LNCAP (cell line): Measurements from ENCODE around the gene ALPG.

Experiments
- CTCF ChIP-seq: fragments of 450-650 bp; IDR thresholded peaks from 2 replicates; pipeline ENCODE4 v1.5.1; 2017; ENCODE audit warnings: mild to moderate bottlenecking

ALPG gene

DNA sequence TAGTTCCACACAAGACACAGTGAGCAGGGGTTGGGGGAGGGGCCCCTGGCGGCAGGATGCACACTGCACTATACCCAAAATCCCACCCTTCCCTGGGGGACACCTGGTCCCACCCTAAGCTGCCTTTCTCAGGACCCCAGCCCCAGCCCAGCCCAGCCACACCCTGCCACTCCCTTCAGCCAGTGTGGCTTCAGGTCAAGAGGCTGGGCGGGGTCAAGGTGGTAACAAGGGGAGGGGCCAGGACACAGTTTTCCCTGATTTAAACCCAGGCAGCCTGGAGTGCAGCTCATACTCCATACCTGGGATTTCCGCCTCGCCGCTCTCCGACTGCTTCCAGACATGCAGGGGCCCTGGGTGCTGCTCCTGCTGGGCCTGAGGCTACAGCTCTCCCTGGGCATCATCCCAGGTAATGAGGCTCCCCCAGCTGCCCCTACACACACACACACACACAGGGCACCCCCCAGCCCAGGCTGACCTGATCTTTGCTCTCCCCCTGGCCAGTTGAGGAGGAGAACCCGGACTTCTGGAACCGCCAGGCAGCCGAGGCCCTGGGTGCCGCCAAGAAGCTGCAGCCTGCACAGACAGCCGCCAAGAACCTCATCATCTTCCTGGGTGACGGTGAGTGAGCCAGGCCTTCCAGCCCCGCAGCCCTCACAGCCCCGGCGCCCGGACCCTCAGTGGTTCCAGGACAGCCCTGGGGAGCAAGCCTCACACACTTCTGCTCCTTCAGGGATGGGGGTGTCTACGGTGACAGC lies at the start of gene ALPG:
Gene ALPG (plus strand): TSS at position 289 of the 755 bp plus-strand sequence. CDS start 51 bp downstream, at position 340.
- TF ChIP-seq CTCF = no peak

DNA sequence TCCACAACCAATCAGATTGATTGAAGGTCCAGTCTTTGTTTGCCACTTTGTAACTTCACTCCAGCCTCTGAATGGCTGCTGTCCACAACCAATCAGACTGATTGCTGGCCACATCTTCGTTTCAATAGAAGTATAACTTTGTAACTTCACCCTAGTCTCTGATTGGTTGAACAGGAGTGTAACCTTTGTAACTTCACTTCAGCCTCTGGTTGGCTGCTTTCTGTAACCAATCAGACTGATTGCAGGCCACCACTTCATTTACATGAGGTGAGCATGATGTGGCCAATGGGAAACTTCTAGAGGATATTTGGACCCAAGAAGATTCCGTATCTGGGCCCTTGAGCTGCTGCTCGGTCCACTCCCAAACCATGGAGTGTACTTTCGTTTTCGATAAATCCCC lies 45.0 kb upstream of the ALPG start:
- no peak for TF ChIP-seq CTCF

DNA sequence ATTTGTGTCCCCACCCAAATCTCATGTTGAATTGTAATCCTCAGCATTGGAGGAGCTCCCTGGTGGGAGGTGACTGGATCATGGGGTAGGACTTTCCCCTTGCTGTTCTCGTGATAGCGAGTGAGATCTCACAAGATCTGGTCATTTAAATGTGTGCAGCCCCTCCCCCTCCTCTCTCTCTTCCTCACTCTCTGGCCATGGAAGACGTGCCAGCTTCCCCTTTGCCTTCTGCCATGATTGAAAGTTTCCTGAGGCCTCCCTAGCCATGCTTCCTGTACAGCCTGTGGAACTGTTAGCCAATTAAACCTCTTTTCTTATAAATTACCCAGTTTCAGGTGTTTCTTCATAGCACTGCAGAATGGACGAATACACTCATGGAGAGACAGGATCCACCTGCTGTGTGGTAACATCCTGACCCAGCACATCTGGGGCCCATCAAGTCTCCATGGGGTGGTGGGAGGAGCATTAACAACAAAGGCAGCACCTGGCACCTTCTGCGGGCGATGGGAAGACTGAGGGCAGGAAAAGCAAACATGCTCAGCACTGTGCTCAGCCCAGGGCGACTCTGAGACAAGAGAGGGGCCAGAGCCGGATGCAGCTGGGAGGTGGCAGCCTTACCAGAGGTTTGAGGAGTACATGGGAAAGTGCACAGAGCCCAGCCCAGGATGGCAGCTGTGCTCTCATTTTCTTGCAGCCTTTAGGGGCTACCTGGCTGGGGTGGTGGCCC lies 44.3 kb upstream of the ALPG start:
- no peak for TF ChIP-seq CTCF

DNA sequence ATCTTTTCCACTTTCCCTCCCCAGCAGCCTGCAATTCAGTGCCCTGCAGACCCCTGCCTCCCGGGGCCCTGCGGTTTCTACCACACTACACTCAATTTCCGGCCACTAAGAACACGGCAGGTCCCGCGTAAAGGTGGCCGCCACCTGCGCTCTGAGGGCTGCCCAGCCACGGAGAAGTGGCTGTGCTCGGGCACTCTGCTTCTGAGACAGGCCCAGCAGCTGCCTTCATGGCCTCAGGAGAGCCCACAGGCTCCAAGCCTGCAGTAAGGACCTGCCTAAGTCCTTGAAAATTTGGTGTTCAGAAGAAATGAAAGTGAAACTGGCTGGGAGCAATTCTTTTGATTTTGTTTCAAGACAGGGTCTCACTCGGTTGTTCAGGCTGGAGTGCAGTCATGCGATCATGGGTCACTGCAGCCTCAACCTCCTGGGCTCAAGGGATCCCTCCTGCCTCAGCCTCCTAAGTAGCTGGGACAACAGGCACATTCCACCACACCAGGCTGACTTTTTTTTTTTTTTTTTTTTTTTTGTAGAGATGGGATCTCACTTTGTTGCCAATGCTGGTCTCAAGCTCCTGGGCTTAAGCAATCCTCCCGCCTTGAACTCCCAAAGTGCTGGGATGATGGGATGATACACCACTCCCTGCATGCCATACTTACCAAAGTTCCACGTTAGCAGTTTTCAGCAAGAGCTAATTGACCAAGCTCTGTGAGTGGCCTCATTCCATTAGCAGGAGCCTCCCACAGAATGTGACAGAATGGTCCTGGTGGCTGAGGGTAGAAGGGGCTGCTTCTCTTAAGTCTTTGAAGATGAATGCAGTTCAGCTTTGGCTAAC lies 42.6 kb upstream of the ALPG start:
- TF ChIP-seq CTCF = no peak

- TF ChIP-seq CTCF = peak; percentile 52
Measured at GRCh38 chr2:232365621-232366321, 40.9 kb upstream of the ALPG start.

DNA sequence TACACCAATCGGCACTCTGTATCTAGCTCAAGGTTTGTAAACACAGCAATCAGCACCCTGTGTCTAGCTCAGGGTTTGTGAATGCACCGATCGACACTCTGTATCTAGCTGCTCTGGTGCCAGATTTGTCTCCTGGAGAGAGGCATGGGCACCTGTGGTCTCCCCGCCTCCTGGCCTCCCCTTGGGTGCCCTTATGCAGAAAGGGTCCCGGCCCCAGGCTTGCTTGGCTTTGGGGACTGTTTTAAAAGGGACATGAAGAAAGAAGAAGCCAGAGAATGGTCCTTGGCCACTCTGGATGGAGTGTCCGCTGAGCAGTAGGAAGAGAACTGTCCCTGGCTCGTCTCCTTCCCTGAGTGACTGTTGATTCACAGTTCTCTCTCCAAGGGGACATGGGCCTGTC lies 39.6 kb upstream of the ALPG start:
- no peak for TF ChIP-seq CTCF
